Prostate gland (tissue), 2 donors: ENCODE data around the gene FFAR1.

Source experiments
- CTCF ChIP-seq, 4 experiments: fragments of 200-600 bp in 2 of 4; fragments of 450-650 bp in 2 of 4; sonication (generic) in 2 of 4; IDR thresholded peaks; 1 replicate in 3 of 4; 2 replicates in 1 of 4; pipeline ENCODE4 v1.5.1; 2016 to 2019; ENCODE audit warnings: antibody characterized with exemption in 4 of 4, mild to moderate bottlenecking in 2 of 4, moderate library complexity in 2 of 4
- POLR2A ChIP-seq: fragments of 450-650 bp; IDR thresholded peaks from one replicate; pipeline ENCODE4 v1.6.1; 2016; ENCODE audit warnings: antibody characterized with exemption, mild to moderate bottlenecking

GRCh38 chr19:35383536-35383935 lies 35.8 kb downstream of the FFAR1 start:
- TF ChIP-seq CTCF (IDR thresholded peaks at IDR 0.05) (no peak), POLR2A (no peak)
